Hematopoietic multipotent progenitor cell treated with erythropoietin and hydrocortisone succinate and interleukin-3 and kit ligand, for 4 days (in vitro differentiated cells): Measurements from ENCODE around the gene JPH2.
A peak's percentile ranks its signal among the peaks of the same experiment; 100 is the strongest.

Source experiments
- DNase-seq: peaks from one replicate; pipeline ENCODE4 v3.0.0-alpha.2; 2015

Gene JPH2

GRCh38 chr20:44073011-44073674, 113.8 kb downstream of the JPH2 start:
- DNase-seq: no peak

GRCh38 chr20:44072384-44072783, 114.6 kb downstream of the JPH2 start:
- DNase-seq: no peak

GRCh38 chr20:44071526-44072111, 115.4 kb downstream of the JPH2 start:
- DNase-seq: no peak

- no peak for DNase-seq
These were observed 115.9 kb downstream of the JPH2 start for GRCh38 chr20:44071057-44071456.

GRCh38 chr20:44070139-44070900, 116.7 kb downstream of the JPH2 start:
- peak; percentile 45 for DNase-seq

- DNase-seq: peak; percentile 64
These were observed 117.6 kb downstream of the JPH2 start for GRCh38 chr20:44069203-44070011.

GRCh38 chr20:44068316-44069201, 118.4 kb downstream of the JPH2 start:
- DNase-seq: peak; percentile 44

- DNase-seq: no peak
These were observed 119.3 kb downstream of the JPH2 start for GRCh38 chr20:44067650-44068081.

GRCh38 chr20:44066645-44067606, 120.1 kb downstream of the JPH2 start:
- no peak for DNase-seq

- DNase-seq: no peak
These were observed 121.3 kb downstream of the JPH2 start for GRCh38 chr20:44065401-44066340.

GRCh38 chr20:44064501-44065400, 122.2 kb downstream of the JPH2 start:
- DNase-seq: no peak
